ENCODE results near the gene PRMT1.
"Not testable (repeated sequence)": the region's sequence is repeated elsewhere in the genome, so short reads cannot be mapped to it uniquely, and the experiment has no call there.

The PRMT1 gene

GRCh38 chr19:49677231-49677900, at the start of gene PRMT1:
Gene PRMT1 (plus strand): TSS chr19:49677271. CDS start chr19:49677281, 10 bp downstream.
- peak; percentile 41 for DNase-seq (ENCODE audit: low spot score)

GRCh38 chr19:49629659-49630058, 47.4 kb upstream of the PRMT1 start:
- DNase-seq (ENCODE audit: low spot score) = no peak

DNA sequence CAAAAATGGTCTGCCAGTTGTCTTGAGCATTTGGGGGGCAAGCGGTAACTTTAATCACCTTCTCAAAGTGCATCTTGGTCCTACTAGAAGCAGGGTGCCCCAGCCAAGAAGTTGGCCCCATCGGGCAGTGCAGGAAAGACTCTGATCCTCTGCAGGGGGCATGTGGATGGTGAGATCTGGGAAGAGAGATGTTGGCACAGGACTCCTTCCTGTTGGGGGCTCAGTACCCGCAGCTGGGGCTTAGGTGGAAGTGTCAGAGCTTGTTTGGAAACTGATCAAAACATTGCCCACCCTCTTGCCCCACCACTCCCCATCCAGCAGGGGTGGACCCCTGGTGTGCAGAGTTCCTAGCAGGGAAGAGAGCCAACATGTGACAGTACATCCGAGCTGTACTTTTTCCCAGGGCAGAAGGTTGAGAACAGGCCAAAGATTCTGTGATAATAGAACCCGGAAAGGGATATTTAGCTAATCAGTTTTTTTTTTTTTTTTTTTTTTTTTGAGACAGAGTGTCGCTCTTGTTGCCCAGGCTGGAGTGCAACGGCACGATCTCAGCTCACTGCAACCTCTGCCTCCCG, 46.0 kb upstream of the PRMT1 start:
- no peak for DNase-seq (ENCODE audit: low spot score)

DNA sequence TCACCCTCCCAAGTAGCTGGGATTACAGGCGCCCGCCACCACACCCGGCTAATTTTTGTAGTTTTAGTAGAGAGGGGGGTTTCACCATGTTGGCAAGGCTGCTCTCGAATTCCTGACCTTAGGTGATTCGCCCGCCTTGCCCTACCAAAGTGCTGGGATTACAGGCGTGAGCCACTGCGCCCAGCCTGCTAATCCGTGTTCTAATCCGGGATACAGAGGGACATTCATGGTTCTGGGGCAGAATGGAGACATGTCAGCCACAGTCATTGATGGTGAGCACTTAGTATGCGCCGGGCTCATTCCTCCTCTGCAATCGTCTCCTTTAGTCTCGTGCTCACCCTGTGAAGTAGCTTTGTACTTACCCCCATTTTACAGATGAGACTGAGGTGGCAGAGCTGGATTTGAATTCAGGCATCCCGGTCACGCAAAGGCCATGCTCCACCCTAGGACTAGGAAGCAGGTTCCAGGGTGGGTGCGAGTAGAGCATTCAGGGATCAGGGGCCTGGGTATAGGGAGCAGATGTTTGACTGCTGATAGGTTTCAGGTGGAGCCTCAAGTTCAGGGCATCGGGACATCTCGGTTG, 45.4 kb upstream of the PRMT1 start:
- no peak for DNase-seq (ENCODE audit: low spot score)

DNA sequence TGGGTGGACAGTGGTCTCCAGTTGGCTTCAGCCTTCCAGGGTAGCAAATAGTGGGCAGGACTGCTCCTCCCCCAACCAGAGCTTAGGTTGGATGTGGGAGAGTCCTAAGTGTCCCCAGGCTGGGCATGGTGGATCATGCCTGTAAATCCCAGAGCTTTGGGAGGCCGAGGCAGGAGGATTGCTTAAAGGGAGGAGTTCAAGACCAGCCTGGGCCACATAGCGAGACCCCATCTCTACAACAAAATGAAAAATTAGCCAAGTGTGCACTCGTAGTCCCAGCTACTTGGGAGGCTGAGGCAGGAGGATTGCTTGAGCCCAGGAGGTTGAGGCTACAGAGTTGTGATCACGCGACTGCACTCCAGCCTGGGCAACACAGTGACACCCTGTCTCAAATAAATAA, 44.5 kb upstream of the PRMT1 start:
- DNase-seq (ENCODE audit: low spot score) = no peak

DNA sequence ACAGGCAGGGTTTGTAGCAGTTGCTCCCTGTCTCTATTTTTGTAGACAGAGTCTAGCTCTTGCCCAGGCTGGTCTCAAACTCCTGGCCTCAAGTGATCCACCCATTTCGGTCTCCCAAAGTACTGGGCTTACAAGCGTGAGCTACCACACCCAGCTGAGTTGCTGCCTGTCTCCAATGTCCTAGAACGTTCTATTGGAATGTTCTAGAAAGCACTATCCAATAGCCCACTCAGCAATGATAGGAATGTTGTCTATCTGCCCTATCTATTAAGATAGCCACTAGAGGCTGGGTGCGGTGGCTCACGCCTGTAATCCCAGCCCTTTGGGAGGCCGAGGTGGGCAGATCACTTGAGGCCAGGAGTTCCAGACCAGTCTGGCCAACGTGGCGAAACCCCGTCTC, 43.8 kb upstream of the PRMT1 start:
- not testable (repeated sequence) for DNase-seq (ENCODE audit: low spot score)

GRCh38 chr19:49635530-49636232, 41.4 kb upstream of the PRMT1 start:
- no peak for DNase-seq (ENCODE audit: low spot score)

- no peak for DNase-seq (ENCODE audit: low spot score)
Measured at GRCh38 chr19:49636233-49636932, 40.7 kb upstream of the PRMT1 start.

DNA sequence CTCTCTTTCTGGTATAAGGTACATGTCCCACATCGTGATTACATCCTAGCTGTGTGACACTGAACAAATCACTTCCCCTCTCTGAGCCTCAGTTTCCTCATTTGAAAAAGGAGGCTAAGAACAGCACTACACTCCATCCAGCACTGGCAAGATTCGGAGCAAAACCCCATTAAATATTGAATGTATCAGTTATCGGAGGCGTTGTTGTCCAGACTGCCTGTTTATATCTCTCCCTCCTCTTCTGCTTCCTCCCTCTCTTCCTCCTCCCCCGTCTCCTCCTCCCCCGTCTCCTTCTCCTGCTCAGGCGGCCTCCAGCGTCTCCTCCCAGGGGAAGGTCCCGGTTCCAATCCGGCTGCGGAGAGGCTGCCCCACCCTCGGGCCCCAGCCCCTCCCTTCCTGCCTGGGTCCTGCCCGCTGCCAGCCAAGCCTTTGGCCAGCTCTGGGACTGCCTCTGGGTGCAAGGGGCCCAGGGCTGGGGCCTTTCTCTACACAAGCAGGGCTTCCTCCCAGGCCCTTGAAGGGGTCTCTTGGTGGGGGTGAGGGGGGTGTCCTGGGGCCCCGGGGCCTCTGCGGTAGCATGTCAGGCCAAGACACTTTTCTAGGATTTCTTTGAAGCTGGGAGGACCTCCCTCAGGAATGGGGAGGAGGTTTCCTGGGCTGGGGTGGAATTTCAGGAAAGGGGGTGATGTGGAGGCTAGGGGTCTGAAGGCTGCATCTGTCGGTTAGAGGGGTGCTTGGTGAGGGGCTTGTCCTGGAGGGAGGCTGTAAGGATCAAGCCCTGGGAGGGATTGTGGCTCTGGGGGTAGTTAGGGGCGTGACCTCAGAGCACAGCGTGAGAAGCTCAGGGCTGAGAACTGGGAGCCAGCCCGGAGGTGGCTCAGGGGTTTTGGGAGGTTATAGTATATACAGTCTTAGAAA, 39.0 kb upstream of the PRMT1 start:
- DNase-seq (ENCODE audit: low spot score) = peak; percentile 86

GRCh38 chr19:49639401-49640112, 37.5 kb upstream of the PRMT1 start:
- peak; percentile 27 for DNase-seq (ENCODE audit: low spot score)

- peak; percentile 100 for DNase-seq (ENCODE audit: low spot score)
Measured at GRCh38 chr19:49640113-49640898, 36.8 kb upstream of the PRMT1 start, which contains the start of gene RRAS. Gene RRAS (minus strand): TSS chr19:49640143. CDS start chr19:49640098, 45 bp downstream.

- peak; percentile 100 for DNase-seq (ENCODE audit: low spot score)
Measured at GRCh38 chr19:49641688-49642491, 35.2 kb upstream of the PRMT1 start, which contains the start of gene SCAF1. Gene SCAF1 (plus strand): TSS chr19:49642209. CDS start chr19:49645027, 2,818 bp downstream.

DNA sequence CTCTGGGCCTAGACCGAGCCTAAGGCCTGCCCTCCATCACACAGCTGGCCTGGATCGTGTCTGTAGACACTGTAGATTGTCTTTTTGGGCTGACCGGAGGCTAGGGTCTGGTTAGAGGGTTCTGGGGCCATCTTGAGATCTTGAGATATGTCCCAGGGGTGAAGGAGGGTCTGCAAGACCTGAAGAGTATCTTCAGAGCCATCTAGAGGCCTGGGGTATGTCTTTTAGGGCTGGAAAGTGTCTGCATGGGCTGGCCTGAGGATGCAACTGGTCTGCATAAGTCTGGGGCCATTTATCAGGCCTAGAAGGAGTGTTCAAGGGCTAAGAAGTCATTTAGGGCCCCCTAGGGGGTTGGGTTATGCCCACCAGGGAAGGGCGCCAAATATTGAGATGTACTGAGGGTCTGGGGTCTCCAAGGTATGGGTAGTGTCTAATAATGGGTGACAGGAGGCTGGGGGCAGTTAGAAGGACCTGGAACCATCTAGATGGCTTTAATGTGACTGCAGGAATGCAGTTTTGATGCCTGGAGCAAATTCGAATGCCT, 34.5 kb upstream of the PRMT1 start:
- DNase-seq (ENCODE audit: low spot score) = no peak

DNA sequence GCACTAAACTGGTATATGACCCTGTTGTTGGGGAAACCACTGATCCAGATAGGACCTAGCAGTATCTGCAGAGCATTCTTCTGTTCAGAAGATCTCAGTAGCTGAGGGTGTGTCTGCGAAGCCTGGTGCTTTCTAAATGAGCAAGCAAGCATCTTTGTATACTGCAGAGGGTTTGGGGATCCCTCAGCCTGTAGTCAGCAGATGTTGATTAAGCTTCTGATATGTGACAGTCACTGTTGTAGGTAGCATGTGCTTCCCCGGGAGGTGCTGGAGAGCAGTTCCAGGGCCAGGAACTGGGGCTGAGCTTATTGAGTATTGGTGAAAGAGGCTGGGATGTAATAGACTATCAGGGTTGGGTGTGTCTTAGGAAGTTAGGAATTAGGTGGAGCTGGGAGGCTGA, 33.6 kb upstream of the PRMT1 start:
- DNase-seq (ENCODE audit: low spot score) = no peak

DNA sequence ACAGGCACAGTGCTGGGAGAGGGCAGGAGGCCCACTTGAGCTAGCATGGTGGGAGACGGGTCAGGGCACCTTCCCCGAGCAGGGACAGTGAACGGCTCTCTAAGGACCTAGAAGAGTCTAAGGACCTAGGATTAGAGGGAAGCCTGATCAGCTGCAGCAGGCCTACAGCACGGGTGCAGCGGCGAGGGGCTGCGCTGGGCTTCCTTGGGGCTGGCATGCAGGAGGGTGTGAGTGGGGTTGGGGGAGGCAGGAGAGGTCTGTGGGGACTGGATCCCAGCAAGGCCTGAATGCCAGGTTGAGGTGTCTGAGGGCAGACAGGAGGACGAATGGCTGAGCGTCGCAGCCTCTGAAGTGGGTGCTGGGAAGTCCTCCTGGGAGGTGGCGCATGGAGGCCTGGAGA, 31.5 kb upstream of the PRMT1 start:
- DNase-seq (ENCODE audit: low spot score) = no peak

DNA sequence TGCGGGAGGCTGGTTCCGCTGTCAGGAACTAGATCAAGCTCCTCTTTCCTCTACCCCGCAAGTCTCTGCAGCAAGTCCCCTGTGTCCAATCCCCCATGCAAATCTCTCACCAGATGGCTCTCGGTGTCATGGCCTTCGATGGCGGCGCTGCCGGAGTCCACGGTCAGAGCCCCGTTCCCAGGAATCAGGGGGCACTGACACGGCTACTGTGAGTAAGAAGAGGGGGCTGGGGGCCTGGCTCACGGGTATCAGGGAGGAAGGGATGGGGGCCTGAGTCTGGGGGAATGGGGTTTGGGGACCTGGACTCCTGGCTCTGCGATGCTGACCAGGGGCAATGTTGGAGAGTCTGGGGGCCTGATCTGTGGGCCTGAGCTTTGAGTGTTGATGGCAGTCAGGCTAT, 31.1 kb upstream of the PRMT1 start:
- DNase-seq (ENCODE audit: low spot score) = no peak

DNA sequence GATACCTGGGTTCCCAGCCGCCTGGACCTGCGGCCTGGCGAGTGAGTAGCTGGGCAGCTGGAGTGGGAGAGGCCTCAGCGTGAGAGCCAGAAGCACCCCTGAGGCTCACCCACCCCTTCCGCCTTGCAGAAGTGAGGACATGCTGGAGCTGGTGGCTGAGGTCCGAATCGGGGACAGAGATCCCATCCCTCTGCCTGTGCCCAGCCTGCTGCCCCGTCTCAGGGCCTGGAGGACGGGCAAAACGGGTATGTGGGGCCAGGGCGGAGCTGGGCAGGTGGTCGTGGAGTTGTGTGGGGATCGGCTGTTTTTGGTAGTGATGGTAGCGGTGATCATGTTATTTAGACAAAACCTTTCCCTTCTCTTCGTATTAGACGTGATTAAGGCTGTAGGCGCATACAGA, 30.5 kb upstream of the PRMT1 start:
- no peak for DNase-seq (ENCODE audit: low spot score)

DNA sequence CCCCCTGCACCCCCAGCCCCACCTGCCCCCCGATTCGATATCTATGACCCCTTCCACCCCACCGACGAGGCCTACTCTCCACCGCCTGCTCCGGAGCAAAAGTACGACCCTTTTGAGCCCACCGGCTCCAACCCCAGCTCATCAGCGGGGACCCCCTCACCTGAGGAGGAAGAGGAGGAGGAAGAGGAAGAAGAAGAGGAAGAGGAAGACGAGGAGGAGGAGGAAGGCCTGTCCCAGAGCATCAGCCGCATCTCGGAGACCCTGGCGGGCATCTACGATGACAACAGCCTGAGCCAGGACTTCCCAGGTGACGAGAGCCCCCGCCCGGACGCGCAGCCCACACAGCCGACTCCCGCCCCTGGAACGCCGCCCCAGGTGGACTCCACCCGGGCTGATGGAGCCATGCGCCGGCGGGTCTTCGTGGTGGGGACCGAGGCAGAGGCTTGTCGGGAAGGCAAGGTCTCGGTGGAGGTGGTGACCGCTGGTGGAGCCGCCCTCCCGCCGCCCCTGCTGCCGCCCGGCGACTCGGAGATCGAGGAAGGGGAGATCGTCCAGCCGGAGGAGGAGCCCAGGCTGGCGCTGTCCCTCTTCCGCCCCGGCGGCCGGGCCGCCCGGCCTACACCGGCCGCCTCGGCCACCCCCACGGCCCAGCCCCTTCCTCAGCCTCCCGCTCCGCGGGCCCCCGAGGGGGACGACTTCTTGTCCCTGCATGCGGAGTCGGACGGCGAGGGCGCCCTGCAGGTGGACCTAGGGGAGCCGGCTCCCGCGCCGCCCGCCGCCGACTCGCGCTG, 25.8 kb upstream of the PRMT1 start:
- no peak for DNase-seq (ENCODE audit: low spot score)

All from kidney tubule cell (primary cell).